ENCODE data around the gene FMN2.

Gene FMN2

DNA sequence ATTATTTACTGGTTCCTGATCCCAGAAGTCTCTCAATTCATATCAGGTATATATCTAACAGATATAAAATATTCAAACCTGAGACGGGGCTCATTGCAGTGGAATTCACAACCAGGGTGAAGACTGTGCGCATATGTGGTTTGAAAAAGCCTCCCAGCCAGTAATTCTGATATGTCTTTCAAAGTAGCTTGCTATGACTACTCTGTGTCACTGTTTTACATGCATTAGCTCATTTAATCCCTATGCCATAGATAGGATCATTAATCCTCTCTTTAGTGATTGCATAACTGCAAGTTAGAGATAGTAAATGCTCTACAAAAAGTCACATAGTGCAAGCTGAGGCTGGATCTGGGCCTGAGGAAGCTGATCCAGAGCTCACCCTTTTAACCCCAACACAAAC is 251.4 kb downstream of the FMN2 start:
- TF ChIP-seq, protein P1, sequence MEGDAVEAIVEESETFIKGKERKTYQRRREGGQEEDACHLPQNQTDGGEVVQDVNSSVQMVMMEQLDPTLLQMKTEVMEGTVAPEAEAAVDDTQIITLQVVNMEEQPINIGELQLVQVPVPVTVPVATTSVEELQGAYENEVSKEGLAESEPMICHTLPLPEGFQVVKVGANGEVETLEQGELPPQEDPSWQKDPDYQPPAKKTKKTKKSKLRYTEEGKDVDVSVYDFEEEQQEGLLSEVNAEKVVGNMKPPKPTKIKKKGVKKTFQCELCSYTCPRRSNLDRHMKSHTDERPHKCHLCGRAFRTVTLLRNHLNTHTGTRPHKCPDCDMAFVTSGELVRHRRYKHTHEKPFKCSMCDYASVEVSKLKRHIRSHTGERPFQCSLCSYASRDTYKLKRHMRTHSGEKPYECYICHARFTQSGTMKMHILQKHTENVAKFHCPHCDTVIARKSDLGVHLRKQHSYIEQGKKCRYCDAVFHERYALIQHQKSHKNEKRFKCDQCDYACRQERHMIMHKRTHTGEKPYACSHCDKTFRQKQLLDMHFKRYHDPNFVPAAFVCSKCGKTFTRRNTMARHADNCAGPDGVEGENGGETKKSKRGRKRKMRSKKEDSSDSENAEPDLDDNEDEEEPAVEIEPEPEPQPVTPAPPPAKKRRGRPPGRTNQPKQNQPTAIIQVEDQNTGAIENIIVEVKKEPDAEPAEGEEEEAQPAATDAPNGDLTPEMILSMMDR (IDR thresholded peaks at IDR 0.05; ENCODE audit: borderline replicate concordance, control extremely low read depth, extremely low read depth, insufficient read depth, missing control alignments) = no peak
- in situ Hi-C loops (cut with MboI; ENCODE audit: low sequenced_read_pairs, unreplicated experiment) = no loop called here
- no peak for DNase-seq (ENCODE audit: low spot score)

DNA sequence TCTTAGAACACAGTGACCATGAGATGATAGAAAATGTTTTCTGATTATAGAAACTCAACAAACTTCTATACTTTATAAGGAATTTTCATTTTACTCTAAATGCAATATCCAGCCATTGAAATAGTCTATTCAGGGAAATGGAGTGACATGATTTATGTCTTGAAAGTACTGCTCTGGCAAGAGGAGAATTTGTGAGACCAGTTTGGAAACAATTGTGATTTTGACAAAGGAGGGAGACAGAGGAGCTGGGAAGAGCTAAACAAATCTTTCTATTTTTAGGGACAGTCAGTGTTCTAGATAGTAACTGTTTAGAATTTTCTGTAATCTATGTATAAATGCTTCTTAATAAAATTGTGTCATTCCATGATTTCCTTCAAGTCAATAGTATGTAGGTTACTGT is 252.3 kb downstream of the FMN2 start:
- in situ Hi-C loops (cut with MboI; ENCODE audit: low sequenced_read_pairs, unreplicated experiment) = no loop called here
- no peak for DNase-seq (ENCODE audit: low spot score)
- TF ChIP-seq, protein P1 (IDR thresholded peaks at IDR 0.05; ENCODE audit: borderline replicate concordance, control extremely low read depth, extremely low read depth, insufficient read depth, missing control alignments) = no peak

DNA sequence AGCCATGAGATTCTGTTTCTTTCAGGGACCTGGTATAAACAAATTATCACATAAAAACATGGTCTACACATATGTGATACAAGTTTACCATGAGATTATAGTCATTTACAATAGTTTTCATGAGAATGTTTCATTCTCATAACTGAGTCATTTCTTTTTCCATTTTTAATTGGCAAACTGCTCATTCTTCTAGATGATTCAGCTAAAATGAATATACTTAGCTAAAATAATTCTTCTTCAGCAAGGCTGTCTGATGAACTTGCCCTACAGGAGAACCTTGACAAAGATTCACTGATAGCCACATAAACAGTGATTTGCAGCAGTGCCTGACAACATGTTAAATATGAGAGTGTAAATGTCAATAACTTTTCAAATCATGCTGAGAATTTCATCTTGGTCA is 253.2 kb downstream of the FMN2 start:
- in situ Hi-C loops (cut with MboI; ENCODE audit: low sequenced_read_pairs, unreplicated experiment) = no loop called here
- TF ChIP-seq, protein P1 (IDR thresholded peaks at IDR 0.05; ENCODE audit: borderline replicate concordance, control extremely low read depth, extremely low read depth, insufficient read depth, missing control alignments) = no peak
- no peak for DNase-seq (ENCODE audit: low spot score)

DNA sequence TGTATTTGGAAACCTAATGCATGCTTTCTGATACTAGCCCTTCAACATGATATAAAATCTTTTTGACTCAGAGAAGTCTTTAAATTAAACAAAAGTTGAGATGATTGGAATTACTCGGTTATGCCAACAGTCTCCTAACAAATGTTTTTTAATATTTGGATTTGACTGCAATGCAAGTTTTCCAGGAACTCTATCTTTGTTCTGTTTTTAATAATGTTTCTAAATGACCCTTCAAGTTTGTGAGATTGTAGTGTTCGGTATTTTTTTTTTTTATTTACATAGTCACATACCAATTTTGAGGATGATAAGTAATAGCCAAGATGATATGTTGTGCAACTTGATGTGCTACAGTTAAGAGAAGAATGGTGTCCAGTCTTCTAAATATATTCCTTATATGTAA is 258.0 kb downstream of the FMN2 start:
- in situ Hi-C loops (cut with MboI; ENCODE audit: low sequenced_read_pairs, unreplicated experiment) = no loop called here
- DNase-seq (ENCODE audit: low spot score) = no peak
- TF ChIP-seq, protein P1 (IDR thresholded peaks at IDR 0.05; ENCODE audit: borderline replicate concordance, control extremely low read depth, extremely low read depth, insufficient read depth, missing control alignments) = no peak

DNA sequence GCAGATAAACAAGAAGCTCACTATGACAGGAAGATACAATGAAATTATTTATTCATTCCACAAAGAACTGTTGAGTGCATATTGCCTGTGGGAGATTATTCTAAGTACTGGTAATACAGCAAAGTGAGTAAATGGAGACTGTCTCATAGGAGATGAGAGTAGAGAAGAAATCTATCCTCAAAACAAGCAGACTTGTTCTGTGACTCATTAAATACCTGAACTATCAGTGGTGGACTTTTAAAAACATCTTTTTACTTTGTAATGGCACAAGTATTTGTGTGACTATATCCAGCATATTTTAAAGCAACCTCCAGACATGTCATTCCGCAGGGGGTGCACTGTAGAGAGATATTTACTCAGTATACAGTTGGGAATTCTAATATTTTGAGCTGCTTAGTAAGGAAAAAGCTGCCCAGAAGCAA is 259.2 kb downstream of the FMN2 start:
- no peak for DNase-seq (ENCODE audit: low spot score)
- TF ChIP-seq, protein P1 (IDR thresholded peaks at IDR 0.05; ENCODE audit: borderline replicate concordance, control extremely low read depth, extremely low read depth, insufficient read depth, missing control alignments) = no peak
- in situ Hi-C loops (cut with MboI; ENCODE audit: low sequenced_read_pairs, unreplicated experiment) = no loop called here

DNA sequence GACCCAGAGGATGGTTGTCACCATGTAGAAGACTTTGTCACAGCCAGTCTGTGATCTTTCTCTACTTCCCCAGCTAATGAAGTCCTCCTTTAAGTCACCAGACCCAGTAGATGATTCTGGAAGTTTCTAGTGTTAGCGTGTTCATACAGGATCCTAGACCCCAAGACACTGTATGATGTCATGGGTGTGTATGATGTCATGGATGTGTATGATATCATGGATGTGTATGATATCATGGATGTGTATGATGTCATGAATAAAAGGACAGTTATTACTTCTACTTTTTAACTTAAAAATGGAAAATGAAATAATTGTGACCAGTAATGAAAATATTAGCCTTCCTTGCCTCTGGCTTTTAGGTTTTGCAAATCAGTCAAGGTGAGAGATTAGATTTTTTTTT is 260.0 kb downstream of the FMN2 start:
- DNase-seq (ENCODE audit: low spot score) = no peak
- TF ChIP-seq, protein P1 (IDR thresholded peaks at IDR 0.05; ENCODE audit: borderline replicate concordance, control extremely low read depth, extremely low read depth, insufficient read depth, missing control alignments) = no peak
- in situ Hi-C loops (cut with MboI; ENCODE audit: low sequenced_read_pairs, unreplicated experiment) = no loop called here

DNA sequence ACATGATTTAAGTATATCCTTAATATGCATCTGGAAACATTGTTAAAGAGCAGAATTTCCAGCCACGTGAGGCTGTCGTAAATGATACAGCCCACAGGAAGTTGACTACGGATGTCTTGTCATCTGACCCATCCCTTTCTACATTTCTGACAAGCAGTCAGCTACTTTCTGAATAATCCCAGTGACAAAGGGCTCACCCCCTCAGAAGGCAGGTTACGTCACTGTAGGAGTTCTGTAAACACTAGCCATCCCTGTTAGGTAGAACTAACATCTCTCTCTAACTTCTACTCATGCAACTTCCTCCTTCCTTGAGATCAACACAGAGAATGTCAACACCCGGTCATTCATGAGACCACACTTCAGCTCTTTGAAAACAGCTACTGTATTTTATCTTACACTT is 261.1 kb downstream of the FMN2 start:
- TF ChIP-seq, protein P1 (IDR thresholded peaks at IDR 0.05; ENCODE audit: borderline replicate concordance, control extremely low read depth, extremely low read depth, insufficient read depth, missing control alignments) = no peak
- in situ Hi-C loops (cut with MboI; ENCODE audit: low sequenced_read_pairs, unreplicated experiment) = no loop called here
- DNase-seq (ENCODE audit: low spot score) = no peak
